Endothelial cell of umbilical vein (primary cell): Measurements from ENCODE around the gene TBCD.

Experiments used
- CTCF ChIP-seq, 2 donors: IDR thresholded peaks; 1 replicate in 1 of 2; 2 replicates in 1 of 2; pipeline ENCODE4 v1.5.1; 2011; ENCODE audit warnings: low read length in 2 of 2, mild to moderate bottlenecking in 2 of 2, moderate library complexity in 2 of 2, control low read depth in 1 of 2, inconsistent platforms in 1 of 2, low read depth in 1 of 2; ENCODE audit not compliant: insufficient read depth in 1 of 2; ENCODE audit errors: extremely low read depth in 1 of 2
- EZH2 ChIP-seq: IDR thresholded peaks from 2 replicates; pipeline ENCODE4 v1.6.1; 2012; ENCODE audit warnings: borderline replicate concordance, low read depth, mild to moderate bottlenecking, moderate library complexity, low read length, inconsistent platforms; ENCODE audit not compliant: severe bottlenecking
- FOS ChIP-seq: IDR thresholded peaks from 2 replicates; pipeline ENCODE4 v1.6.1; 2011; ENCODE audit warnings: mild to moderate bottlenecking, low read length, moderate library complexity, borderline replicate concordance; ENCODE audit not compliant: insufficient read depth
- JUN ChIP-seq: IDR thresholded peaks from 2 replicates; pipeline ENCODE4 v1.6.1; 2011; ENCODE audit warnings: borderline replicate concordance, low read depth; ENCODE audit not compliant: insufficient read length, insufficient read depth
- MAX ChIP-seq: IDR thresholded peaks from 2 replicates; pipeline ENCODE4 v1.6.1; 2011; ENCODE audit not compliant: insufficient read depth, insufficient read length
- MYC ChIP-seq: IDR thresholded peaks from one replicate; pipeline ENCODE4 v1.6.1; 2011; ENCODE audit warnings: mild to moderate bottlenecking, low read depth, low read length
- POLR2A ChIP-seq: IDR thresholded peaks from 2 replicates; pipeline ENCODE4 v1.6.1; 2012; ENCODE audit warnings: low read depth, mild to moderate bottlenecking, control low read depth, low read length
- POLR2AphosphoS5 ChIP-seq: IDR thresholded peaks from 2 replicates; pipeline ENCODE4 v1.6.1; 2012; ENCODE audit warnings: low read depth, mild to moderate bottlenecking, control low read depth, low read length, moderate library complexity; ENCODE audit not compliant: insufficient read depth

DNA sequence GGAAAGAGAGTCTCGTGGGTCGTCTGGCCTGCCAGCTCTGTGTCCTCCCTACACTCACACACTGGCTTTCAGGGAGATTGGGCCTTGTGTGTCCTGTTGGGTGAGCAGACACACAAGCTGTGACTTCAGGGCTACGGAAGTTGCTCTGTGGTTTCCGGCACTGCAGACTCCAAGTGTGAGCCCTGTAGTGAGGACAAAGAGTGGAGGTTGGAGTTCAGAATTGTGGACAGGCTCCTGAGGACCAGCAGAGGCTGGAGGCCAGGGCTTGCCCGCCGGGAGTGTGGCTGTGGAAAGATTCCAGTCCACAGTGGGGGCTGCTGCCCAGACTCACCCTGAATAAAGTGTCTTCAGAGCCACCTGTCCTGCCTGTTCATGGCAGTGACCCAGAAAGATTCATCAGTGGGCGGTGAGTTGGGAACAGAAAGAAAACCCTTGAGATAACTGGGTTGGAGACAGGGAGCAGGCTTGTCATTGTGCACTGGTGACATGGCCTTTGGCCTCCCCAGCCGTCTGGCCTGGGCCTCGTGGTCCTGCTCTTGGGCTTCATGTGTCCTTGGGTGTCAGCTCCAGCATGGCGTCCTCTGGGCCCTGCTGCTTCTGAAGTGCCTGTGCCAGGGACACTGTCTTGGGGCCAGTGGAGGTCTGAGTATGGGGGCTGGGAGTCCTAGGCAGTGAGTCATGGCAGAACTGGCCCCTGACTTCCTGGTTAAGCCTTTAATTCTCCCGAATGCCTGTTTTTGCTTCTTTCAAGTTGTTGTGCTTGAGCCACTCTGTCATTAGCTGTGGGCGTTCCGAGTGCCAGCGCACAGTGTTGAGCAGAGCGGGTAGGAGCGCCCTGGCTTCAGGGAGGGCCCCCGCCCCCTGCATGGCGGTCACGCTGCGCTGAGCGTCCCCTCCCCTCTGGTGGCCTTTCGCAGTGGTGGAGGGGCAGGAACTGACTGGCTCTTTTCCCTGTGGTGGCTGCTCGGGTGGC lies 107.9 kb downstream of the TBCD start:
- TF ChIP-seq CTCF (IDR thresholded peaks at IDR 0.05; ENCODE audit: extremely low read depth in 1 of 2, insufficient read depth in 1 of 2, low read depth in 1 of 2, low read length in 2 of 2): no peak
- peak; percentile 53 for TF ChIP-seq POLR2A
- TF ChIP-seq EZH2: no peak
- TF ChIP-seq MAX: no peak
- peak; percentile 56 for TF ChIP-seq POLR2AphosphoS5
- TF ChIP-seq MYC: no peak
- peak; percentile 90 for TF ChIP-seq FOS
- peak; percentile 77 for TF ChIP-seq JUN
